ENCODE measurements around the gene MUCL1.

DNA sequence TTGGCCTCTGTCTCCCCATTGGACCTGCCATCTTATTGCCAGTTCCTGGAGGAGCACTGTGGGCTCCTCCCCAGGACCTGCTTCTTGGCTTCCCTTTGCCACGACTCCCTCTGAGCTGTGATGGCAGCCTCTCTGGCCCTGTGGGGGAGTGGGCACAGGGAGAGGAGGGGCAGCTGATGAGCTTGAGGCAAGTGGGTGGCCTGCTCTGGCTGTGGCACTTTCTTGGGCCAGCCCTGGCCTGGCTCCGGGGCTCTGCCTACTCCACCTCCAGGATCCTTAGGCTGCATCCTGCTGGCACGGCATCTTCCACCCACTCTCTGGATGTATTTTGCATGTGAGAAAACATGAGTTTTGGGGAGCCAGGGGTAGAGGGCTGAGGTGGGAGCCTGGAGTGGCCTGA lies 32.6 kb upstream of the MUCL1 start:
- TF ChIP-seq, protein P1, sequence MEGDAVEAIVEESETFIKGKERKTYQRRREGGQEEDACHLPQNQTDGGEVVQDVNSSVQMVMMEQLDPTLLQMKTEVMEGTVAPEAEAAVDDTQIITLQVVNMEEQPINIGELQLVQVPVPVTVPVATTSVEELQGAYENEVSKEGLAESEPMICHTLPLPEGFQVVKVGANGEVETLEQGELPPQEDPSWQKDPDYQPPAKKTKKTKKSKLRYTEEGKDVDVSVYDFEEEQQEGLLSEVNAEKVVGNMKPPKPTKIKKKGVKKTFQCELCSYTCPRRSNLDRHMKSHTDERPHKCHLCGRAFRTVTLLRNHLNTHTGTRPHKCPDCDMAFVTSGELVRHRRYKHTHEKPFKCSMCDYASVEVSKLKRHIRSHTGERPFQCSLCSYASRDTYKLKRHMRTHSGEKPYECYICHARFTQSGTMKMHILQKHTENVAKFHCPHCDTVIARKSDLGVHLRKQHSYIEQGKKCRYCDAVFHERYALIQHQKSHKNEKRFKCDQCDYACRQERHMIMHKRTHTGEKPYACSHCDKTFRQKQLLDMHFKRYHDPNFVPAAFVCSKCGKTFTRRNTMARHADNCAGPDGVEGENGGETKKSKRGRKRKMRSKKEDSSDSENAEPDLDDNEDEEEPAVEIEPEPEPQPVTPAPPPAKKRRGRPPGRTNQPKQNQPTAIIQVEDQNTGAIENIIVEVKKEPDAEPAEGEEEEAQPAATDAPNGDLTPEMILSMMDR (IDR thresholded peaks at IDR 0.05; ENCODE audit: insufficient read depth, low read depth, low read length) = no peak
- no peak for TF ChIP-seq EZH2 (IDR thresholded peaks at IDR 0.05; ENCODE audit: insufficient read depth, low read length)
